Measurements from ENCODE around the gene BCAM.
"Not testable (repeated sequence)": the region's sequence is repeated elsewhere in the genome, so short reads cannot be mapped to it uniquely, and the experiment has no call there.

BCAM gene

GRCh38 chr19:44770550-44771257 is 38.2 kb upstream of the BCAM start:
- no peak overlapping the region for H3K4me3 ChIP-seq (replicated peaks in 1 of 2; ENCODE audit: low read depth in 2 of 2, low read length in 2 of 2)
- DNase-seq (ENCODE audit: low read depth in 2 of 2): peak; percentile 94 to 96
- TF ChIP-seq, protein P1, sequence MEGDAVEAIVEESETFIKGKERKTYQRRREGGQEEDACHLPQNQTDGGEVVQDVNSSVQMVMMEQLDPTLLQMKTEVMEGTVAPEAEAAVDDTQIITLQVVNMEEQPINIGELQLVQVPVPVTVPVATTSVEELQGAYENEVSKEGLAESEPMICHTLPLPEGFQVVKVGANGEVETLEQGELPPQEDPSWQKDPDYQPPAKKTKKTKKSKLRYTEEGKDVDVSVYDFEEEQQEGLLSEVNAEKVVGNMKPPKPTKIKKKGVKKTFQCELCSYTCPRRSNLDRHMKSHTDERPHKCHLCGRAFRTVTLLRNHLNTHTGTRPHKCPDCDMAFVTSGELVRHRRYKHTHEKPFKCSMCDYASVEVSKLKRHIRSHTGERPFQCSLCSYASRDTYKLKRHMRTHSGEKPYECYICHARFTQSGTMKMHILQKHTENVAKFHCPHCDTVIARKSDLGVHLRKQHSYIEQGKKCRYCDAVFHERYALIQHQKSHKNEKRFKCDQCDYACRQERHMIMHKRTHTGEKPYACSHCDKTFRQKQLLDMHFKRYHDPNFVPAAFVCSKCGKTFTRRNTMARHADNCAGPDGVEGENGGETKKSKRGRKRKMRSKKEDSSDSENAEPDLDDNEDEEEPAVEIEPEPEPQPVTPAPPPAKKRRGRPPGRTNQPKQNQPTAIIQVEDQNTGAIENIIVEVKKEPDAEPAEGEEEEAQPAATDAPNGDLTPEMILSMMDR (IDR thresholded peaks at IDR 0.05; ENCODE audit: low read depth, low read length): peak; percentile 73

DNA sequence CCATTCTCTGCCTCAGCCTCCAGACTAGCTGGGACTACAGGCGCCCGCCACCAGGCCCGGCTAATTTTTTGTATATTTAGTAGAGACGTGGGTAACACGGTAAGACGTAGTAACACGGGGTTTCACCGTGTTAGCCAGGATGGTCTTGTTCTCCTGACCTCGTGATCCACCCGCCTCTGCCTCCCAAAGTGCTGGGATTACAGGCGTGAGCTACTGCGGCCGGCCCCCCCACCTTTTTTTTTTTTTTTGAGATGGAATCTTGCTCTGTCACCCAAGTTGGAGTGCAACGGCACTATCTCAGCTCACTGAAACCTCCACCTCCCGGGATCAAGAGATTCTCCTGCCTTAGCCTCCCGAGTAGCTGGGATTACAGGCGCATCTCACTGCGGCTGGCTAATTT is 36.8 kb upstream of the BCAM start:
- H3K4me3 ChIP-seq (replicated peaks in 1 of 2; ENCODE audit: low read depth in 2 of 2, low read length in 2 of 2); DNase-seq (ENCODE audit: low read depth in 2 of 2): not testable (repeated sequence)

- TF ChIP-seq, protein P1 (IDR thresholded peaks at IDR 0.05; ENCODE audit: low read depth, low read length): no peak
- H3K4me3 ChIP-seq (replicated peaks in 1 of 2; ENCODE audit: low read depth in 2 of 2, low read length in 2 of 2): no peak overlapping the region
- DNase-seq (ENCODE audit: low read depth in 2 of 2): no peak
Measured at GRCh38 chr19:44772959-44773358, 35.9 kb upstream of the BCAM start.

DNA sequence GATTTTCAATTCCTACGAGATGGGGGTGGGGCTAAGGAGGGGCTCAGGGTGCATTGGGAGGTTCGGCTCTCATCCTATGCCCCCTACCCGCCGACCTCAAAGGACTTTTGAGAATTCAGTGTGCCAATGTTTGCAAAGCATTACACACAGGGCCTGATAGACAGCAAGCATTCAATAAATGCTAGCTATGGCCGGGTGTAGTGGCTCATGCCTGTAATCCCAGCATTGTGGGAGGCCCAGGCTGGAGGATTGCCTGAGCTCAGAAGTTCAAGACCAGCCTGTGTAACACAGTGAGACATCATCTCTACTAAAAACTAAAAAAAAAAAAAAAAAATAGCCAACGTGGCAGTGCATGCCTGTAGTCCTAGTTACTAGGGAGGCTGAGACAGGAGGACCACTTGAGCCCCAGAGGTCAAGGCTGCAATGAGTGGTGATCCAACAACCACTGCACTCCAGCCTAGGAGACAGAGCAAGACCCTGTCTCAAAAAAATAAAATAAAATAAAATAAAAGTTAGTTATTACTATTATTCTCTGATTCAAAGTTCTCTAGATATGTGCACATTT is 33.1 kb upstream of the BCAM start:
- no peak overlapping the region for H3K4me3 ChIP-seq (replicated peaks in 1 of 2; ENCODE audit: low read depth in 2 of 2, low read length in 2 of 2)
- TF ChIP-seq, protein P1 (IDR thresholded peaks at IDR 0.05; ENCODE audit: low read depth, low read length): no peak
- DNase-seq (ENCODE audit: low read depth in 2 of 2): no peak

DNA sequence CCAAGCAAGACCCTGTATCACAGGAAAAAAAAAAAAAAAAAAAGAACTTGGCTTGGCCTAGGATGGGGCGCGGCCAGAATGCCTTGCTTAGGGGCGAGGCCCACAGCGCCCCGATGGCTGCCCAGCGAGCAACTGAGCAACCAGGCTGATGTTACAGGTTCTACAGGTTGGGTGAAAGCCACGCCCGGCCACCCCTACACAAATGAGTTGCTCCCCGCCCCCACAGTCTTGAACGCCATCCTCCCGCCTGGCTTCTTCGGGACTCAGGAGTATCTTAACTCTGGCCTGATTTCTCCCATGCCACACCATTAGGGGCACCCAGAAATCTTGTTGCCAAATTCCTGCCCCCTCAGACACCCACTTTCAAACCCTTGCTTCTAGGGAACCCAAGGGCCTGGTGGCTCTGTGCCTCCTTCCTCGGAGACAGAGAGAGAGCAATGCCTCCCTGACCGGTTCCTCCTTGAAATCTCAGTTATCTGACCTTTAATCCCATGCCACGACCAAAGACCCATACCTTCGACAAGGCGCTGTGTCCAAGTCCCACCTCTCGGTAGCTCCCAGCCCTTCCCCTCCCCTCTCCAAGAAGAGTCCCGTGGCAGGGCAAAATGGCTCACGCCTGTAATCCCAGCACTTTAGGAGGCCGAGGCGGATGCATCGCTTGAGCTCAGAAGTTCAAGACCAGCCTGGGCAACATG is 32.4 kb upstream of the BCAM start:
- TF ChIP-seq, protein P1 (IDR thresholded peaks at IDR 0.05; ENCODE audit: low read depth, low read length): no peak
- no peak for DNase-seq (ENCODE audit: low read depth in 2 of 2)
- no peak overlapping the region for H3K4me3 ChIP-seq (replicated peaks in 1 of 2; ENCODE audit: low read depth in 2 of 2, low read length in 2 of 2)

DNA sequence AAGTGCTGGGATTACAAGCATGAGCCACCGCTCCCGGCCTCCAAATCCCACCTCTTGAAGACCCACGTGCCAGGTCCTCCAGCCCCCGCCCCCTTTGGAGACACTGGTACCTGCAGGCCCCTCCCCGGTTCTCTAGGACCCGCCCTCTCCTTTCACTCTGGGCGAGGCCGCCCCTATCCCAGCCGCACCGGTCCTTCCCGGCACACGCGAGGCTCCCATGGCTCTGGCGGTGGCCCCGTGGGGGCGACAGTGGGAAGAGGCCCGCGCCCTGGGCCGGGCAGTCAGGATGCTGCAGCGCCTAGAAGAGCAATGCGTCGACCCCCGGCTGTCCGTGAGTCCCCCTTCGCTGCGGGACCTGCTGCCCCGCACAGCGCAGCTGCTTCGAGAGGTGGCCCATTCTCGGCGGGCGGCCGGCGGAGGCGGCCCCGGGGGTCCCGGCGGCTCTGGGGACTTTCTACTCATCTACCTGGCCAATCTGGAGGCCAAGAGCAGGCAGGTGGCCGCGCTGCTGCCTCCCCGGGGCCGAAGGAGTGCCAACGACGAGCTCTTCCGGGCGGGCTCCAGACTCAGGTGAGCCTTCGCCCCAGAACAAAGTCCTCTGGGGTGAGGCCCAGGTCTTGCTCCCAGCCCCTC is 31.1 kb upstream of the BCAM start, which contains the start of gene CBLC:
CBLC (plus strand) TSS at position 176 of the 633 bp plus-strand sequence; CDS start at position 218, 42 bp downstream.
- no peak for DNase-seq (ENCODE audit: low read depth in 2 of 2)
- H3K4me3 ChIP-seq (replicated peaks in 1 of 2; ENCODE audit: low read depth in 2 of 2, low read length in 2 of 2): no peak within 1 kb of the TSS
- TF ChIP-seq, protein P1 (IDR thresholded peaks at IDR 0.05; ENCODE audit: low read depth, low read length): no peak

DNA sequence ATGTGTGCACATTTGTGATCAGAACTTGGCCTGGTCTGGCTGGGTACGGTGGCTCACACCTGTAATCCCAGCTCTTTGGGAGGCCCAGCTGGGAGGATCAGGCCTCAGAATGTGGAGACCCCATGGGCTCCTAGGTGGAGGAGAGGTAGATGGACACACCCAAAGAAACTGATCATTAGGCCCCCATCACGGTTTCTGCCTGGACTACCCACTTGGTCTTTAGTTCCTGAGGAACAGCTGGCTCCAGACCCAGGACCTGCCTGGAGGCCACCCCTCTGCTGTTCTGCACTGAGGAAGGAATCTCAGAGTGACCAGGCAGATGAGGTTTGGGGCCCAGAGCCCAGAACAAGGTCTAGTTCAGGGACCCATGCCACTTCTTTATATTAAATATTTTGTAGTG is 29.8 kb upstream of the BCAM start:
- no peak for DNase-seq (ENCODE audit: low read depth in 2 of 2)
- TF ChIP-seq, protein P1 (IDR thresholded peaks at IDR 0.05; ENCODE audit: low read depth, low read length): no peak
- no peak overlapping the region for H3K4me3 ChIP-seq (replicated peaks in 1 of 2; ENCODE audit: low read depth in 2 of 2, low read length in 2 of 2)

DNA sequence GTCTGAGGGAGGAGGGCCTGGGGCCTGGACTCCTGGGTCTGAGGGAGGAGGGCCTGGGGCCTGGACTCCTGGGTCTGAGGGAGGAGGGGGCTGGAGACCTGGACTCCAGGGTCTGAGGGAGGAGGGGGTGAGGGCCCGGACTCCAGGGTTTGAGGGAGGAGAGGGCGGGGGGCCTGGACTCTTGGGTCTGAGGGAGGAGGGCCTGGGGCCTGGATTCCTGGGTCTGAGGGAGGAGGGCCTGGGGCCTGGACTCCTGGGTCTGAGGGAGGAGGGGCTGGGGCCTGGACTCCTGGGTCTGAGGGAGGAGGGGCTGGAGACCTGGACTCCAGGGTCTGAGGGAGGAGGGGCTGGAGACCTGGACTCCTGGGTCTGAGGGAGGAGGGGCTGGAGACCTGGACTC is 27.2 kb upstream of the BCAM start:
- H3K4me3 ChIP-seq (replicated peaks in 1 of 2; ENCODE audit: low read depth in 2 of 2, low read length in 2 of 2); DNase-seq (ENCODE audit: low read depth in 2 of 2): not testable (repeated sequence)

Data from cardiac fibroblast (primary cell).